H1 (cell line): ENCODE results near the gene VWF.

Source experiments
- ATF2 ChIP-seq: IDR thresholded peaks from 2 replicates; pipeline ENCODE4 v1.6.1; 2012; ENCODE audit warnings: low read length, inconsistent platforms
- BRCA1 ChIP-seq: IDR thresholded peaks from 2 replicates; pipeline ENCODE4 v1.6.1; 2012; ENCODE audit warnings: low read depth, low read length, improper control_type of control experiment
- CBX8 ChIP-seq: fragments of 300-800, 300-1000 bp; sonication (generic); IDR thresholded peaks from 2 replicates; pipeline ENCODE4 v1.7.1; 2016; ENCODE audit warnings: low read depth, low read length, borderline replicate concordance
- CEBPB ChIP-seq: IDR thresholded peaks from 2 replicates; pipeline ENCODE4 v1.6.1; 2012; ENCODE audit warnings: low read depth, low read length
- CREB1 ChIP-seq: IDR thresholded peaks from 2 replicates; pipeline ENCODE4 v1.6.1; 2012; ENCODE audit warnings: inconsistent platforms
- CTCF ChIP-seq, 3 experiments: IDR thresholded peaks; 1 replicate in 2 of 3; 2 replicates in 1 of 3; pipeline versions ENCODE4 v1.5.1 to v1.6.1; 2011; ENCODE audit warnings: low read length in 3 of 3, mild to moderate bottlenecking in 3 of 3, inconsistent platforms in 2 of 3, low read depth in 1 of 3, moderate library complexity in 1 of 3; ENCODE audit not compliant: insufficient read depth in 1 of 3; ENCODE audit errors: control extremely low read depth in 1 of 3
- EGR1 ChIP-seq: IDR thresholded peaks from 2 replicates; pipeline ENCODE4 v1.6.1; 2011; ENCODE audit warnings: low read depth, low read length, borderline replicate concordance
- POLR2A ChIP-seq, 2 experiments: IDR thresholded peaks; 1 replicate in 1 of 2; 2 replicates in 1 of 2; pipeline ENCODE4 v1.6.1; 2011; ENCODE audit warnings: low read depth in 2 of 2, low read length in 2 of 2, mild to moderate bottlenecking in 2 of 2; ENCODE audit errors: control extremely low read depth in 1 of 2
- POU5F1 ChIP-seq: IDR thresholded peaks from 2 replicates; pipeline ENCODE4 v1.6.1; 2011; ENCODE audit warnings: low read depth, mild to moderate bottlenecking, low read length, moderate library complexity
- SIX5 ChIP-seq: IDR thresholded peaks from 2 replicates; pipeline ENCODE4 v1.6.1; 2011; ENCODE audit warnings: mild to moderate bottlenecking, low read depth, low read length
- SP1 ChIP-seq: IDR thresholded peaks from 2 replicates; pipeline ENCODE4 v1.6.1; 2011; ENCODE audit warnings: low read depth, low read length

GRCh38 chr12:6113691-6114475 lies 10.6 kb downstream of the VWF start:
- TF ChIP-seq BRCA1 (no peak), CTCF (IDR thresholded peaks at IDR 0.05; ENCODE audit: control extremely low read depth in 1 of 3, insufficient read depth in 1 of 3, low read depth in 1 of 3, low read length in 3 of 3) (no peak), POU5F1 (no peak), CBX8 (no peak), CREB1 (no peak), POLR2A (IDR thresholded peaks at IDR 0.05; ENCODE audit: control extremely low read depth in 1 of 2, low read depth in 2 of 2, low read length in 2 of 2) (no peak), SIX5 (no peak), CEBPB (no peak), EGR1 (no peak), SP1 (no peak), ATF2 (no peak)
